ENCODE data around the gene SPINK4. TPM values are rescaled to one million over a fixed set of nuclear protein-coding genes. Genes with fewer than 3 reads are reported as not detected.
A peak's percentile ranks its signal among the peaks of the same experiment; 100 is the strongest.

SPINK4 gene
- total RNA-seq, 1 donor from 2014 or later, result not detected

- DNase-seq (ENCODE audit: low spot score), result no peak
Observed at GRCh38 chr9:33229359-33230114, 10.4 kb upstream of the SPINK4 start.

GRCh38 chr9:33230756-33231622 lies 9.0 kb upstream of the SPINK4 start:
- no peak for DNase-seq (ENCODE audit: low spot score)

GRCh38 chr9:33231623-33231942 lies 8.4 kb upstream of the SPINK4 start:
- no peak for DNase-seq (ENCODE audit: low spot score)

- no peak for DNase-seq (ENCODE audit: low spot score)
Observed at GRCh38 chr9:33232815-33233214, 7.2 kb upstream of the SPINK4 start.

GRCh38 chr9:33233626-33234342 lies 6.2 kb upstream of the SPINK4 start:
- DNase-seq (ENCODE audit: low spot score), result no peak

- no peak for DNase-seq (ENCODE audit: low spot score)
Observed at GRCh38 chr9:33234511-33235467, 5.2 kb upstream of the SPINK4 start.

- no peak for DNase-seq (ENCODE audit: low spot score)
Observed at GRCh38 chr9:33236571-33236970, 3.4 kb upstream of the SPINK4 start.

- no peak for DNase-seq (ENCODE audit: low spot score)
Observed at GRCh38 chr9:33241298-33241697, 1.3 kb downstream of the SPINK4 start.

- no peak for DNase-seq (ENCODE audit: low spot score)
Observed at GRCh38 chr9:33242609-33243134, 2.7 kb downstream of the SPINK4 start.

- peak; percentile 64 for DNase-seq (ENCODE audit: low spot score)
Observed at GRCh38 chr9:33244137-33244784, 4.3 kb downstream of the SPINK4 start.

- peak; percentile 76 for DNase-seq (ENCODE audit: low spot score)
Observed at GRCh38 chr9:33245341-33245740, 5.4 kb downstream of the SPINK4 start.

- DNase-seq (ENCODE audit: low spot score), result peak; percentile 64
Observed at GRCh38 chr9:33246269-33246860, 6.4 kb downstream of the SPINK4 start.

- peak; percentile 30 for DNase-seq (ENCODE audit: low spot score)
Observed at GRCh38 chr9:33248606-33249005, 8.6 kb downstream of the SPINK4 start.

- peak; percentile 45 for DNase-seq (ENCODE audit: low spot score)
Observed at GRCh38 chr9:33249087-33249658, 9.2 kb downstream of the SPINK4 start.

- peak; percentile 8 for DNase-seq (ENCODE audit: low spot score)
Observed at GRCh38 chr9:33249983-33250382, 10.0 kb downstream of the SPINK4 start.

GRCh38 chr9:33250458-33250995 lies 10.6 kb downstream of the SPINK4 start:
- peak; percentile 60 for DNase-seq (ENCODE audit: low spot score)

GRCh38 chr9:33254211-33254610 lies 14.2 kb downstream of the SPINK4 start:
- no peak for DNase-seq (ENCODE audit: low spot score)

- peak; percentile 59 for DNase-seq (ENCODE audit: low spot score)
Observed at GRCh38 chr9:33255014-33255413, 15.0 kb downstream of the SPINK4 start.

GRCh38 chr9:33255471-33255870 lies 15.5 kb downstream of the SPINK4 start:
- DNase-seq (ENCODE audit: low spot score), result no peak

All from mesenteric fat pad (tissue), 1 donor.